ENCODE results near the gene NR3C1.

NR3C1 gene

DNA sequence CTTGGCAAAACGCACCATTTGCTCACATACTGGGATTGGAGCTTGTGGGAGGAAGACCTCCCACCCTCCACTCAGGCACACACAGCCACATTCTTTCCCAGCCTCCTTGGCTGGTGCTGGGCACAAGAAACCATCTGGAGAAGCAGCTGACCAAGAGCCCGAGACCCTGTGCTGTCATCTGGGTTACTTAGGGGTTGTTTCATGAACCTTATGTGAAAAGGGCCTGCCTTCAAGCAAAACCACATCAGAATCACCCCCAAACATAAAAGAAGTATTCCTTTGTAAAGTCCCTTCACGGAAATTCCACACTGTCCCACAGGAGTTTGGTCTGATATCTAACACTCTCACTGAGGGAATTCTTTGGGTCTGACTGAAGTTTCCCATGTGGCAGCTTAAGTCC is 172.1 kb downstream of the NR3C1 start:
- Histone ChIP-seq H3K27me3 (ENCODE audit: insufficient read depth, low read length, poor library complexity, severe bottlenecking) (no peaks in the 10 kb centered on the region), H4K20me1 (ENCODE audit: insufficient read depth, low read length, poor library complexity, severe bottlenecking) (no peaks in the 10 kb centered on the region), H3K79me2 (ENCODE audit: insufficient read depth, low read length) (no peaks in the 10 kb centered on the region), H3K9me2 (replicated peaks; ENCODE audit: low read depth, low read length) (no peaks in the 10 kb centered on the region), H3K9me3 (ENCODE audit: insufficient read depth, low read depth, low read length) (no peaks in the 10 kb centered on the region), H3K36me3 (ENCODE audit: insufficient read depth, low read length) (no peaks in the 10 kb centered on the region), H3F3A (ENCODE audit: low read depth) (no peaks in the 10 kb centered on the region), H3K4me1 (ENCODE audit: insufficient read depth, low read length, poor library complexity, severe bottlenecking) (peaks cover 8% of the 10 kb centered on the region), H2AFZ (ENCODE audit: low read length) (no peak overlapping the region), H3K9ac (ENCODE audit: low read depth, low read length, poor library complexity, severe bottlenecking) (no peak overlapping the region), H3K4me3 (ENCODE audit: low read length, poor library complexity, severe bottlenecking) (no peak overlapping the region), H3K4me2 (ENCODE audit: low read depth, low read length, poor library complexity, severe bottlenecking) (no peak overlapping the region)
- TF ChIP-seq, protein P1, sequence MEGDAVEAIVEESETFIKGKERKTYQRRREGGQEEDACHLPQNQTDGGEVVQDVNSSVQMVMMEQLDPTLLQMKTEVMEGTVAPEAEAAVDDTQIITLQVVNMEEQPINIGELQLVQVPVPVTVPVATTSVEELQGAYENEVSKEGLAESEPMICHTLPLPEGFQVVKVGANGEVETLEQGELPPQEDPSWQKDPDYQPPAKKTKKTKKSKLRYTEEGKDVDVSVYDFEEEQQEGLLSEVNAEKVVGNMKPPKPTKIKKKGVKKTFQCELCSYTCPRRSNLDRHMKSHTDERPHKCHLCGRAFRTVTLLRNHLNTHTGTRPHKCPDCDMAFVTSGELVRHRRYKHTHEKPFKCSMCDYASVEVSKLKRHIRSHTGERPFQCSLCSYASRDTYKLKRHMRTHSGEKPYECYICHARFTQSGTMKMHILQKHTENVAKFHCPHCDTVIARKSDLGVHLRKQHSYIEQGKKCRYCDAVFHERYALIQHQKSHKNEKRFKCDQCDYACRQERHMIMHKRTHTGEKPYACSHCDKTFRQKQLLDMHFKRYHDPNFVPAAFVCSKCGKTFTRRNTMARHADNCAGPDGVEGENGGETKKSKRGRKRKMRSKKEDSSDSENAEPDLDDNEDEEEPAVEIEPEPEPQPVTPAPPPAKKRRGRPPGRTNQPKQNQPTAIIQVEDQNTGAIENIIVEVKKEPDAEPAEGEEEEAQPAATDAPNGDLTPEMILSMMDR (conservative IDR thresholded peaks at IDR 0.05; ENCODE audit: low read length), result no peak
- no peak for TF ChIP-seq EZH2phosphoT487 (IDR thresholded peaks at IDR 0.05; ENCODE audit: borderline replicate concordance)

DNA sequence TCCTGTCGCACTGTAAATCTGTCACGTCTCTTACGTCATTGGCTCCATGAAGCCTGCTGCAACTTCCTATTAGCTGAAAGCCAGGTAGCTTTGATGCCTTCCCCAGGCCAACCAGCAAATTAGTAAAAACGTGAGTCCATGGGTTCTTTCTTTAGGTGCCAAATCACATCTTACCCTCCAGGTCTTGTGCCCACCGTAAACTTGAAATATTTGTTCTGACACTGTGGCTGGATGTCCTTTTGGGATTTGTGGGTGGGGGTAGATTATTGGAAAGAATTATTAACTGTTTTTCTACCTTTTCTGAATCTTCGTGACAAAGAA is 172.8 kb downstream of the NR3C1 start:
- Histone ChIP-seq H3K4me1 (ENCODE audit: insufficient read depth, low read length, poor library complexity, severe bottlenecking) (peaks cover 8% of the 10 kb centered on the region), H4K20me1 (ENCODE audit: insufficient read depth, low read length, poor library complexity, severe bottlenecking) (no peaks in the 10 kb centered on the region), H3F3A (ENCODE audit: low read depth) (no peaks in the 10 kb centered on the region), H3K9me3 (ENCODE audit: insufficient read depth, low read depth, low read length) (no peaks in the 10 kb centered on the region), H3K9ac (ENCODE audit: low read depth, low read length, poor library complexity, severe bottlenecking) (no peak overlapping the region), H2AFZ (ENCODE audit: low read length) (no peak overlapping the region), H3K27me3 (ENCODE audit: insufficient read depth, low read length, poor library complexity, severe bottlenecking) (no peaks in the 10 kb centered on the region), H3K4me2 (ENCODE audit: low read depth, low read length, poor library complexity, severe bottlenecking) (no peak overlapping the region), H3K36me3 (ENCODE audit: insufficient read depth, low read length) (no peaks in the 10 kb centered on the region), H3K4me3 (ENCODE audit: low read length, poor library complexity, severe bottlenecking) (no peak overlapping the region), H3K9me2 (replicated peaks; ENCODE audit: low read depth, low read length) (no peaks in the 10 kb centered on the region), H3K79me2 (ENCODE audit: insufficient read depth, low read length) (no peaks in the 10 kb centered on the region)
- TF ChIP-seq, protein P1 (conservative IDR thresholded peaks at IDR 0.05; ENCODE audit: low read length), result no peak
- no peak for TF ChIP-seq EZH2phosphoT487 (IDR thresholded peaks at IDR 0.05; ENCODE audit: borderline replicate concordance)

- no peak overlapping the region for H3K4me2 ChIP-seq (ENCODE audit: low read depth, low read length, poor library complexity, severe bottlenecking)
- H2AFZ ChIP-seq (ENCODE audit: low read length), result no peak overlapping the region
- no peak overlapping the region for H3K4me3 ChIP-seq (ENCODE audit: low read length, poor library complexity, severe bottlenecking)
- no peaks in the 10 kb centered on the region for H3K27me3 ChIP-seq (ENCODE audit: insufficient read depth, low read length, poor library complexity, severe bottlenecking)
- H3F3A ChIP-seq (ENCODE audit: low read depth), result no peaks in the 10 kb centered on the region
- no peaks in the 10 kb centered on the region for H3K9me3 ChIP-seq (ENCODE audit: insufficient read depth, low read depth, low read length)
- H4K20me1 ChIP-seq (ENCODE audit: insufficient read depth, low read length, poor library complexity, severe bottlenecking), result no peaks in the 10 kb centered on the region
- H3K4me1 ChIP-seq (ENCODE audit: insufficient read depth, low read length, poor library complexity, severe bottlenecking), result peaks cover 8% of the 10 kb centered on the region
- no peak overlapping the region for H3K9ac ChIP-seq (ENCODE audit: low read depth, low read length, poor library complexity, severe bottlenecking)
- no peaks in the 10 kb centered on the region for H3K9me2 ChIP-seq (replicated peaks; ENCODE audit: low read depth, low read length)
- no peaks in the 10 kb centered on the region for H3K36me3 ChIP-seq (ENCODE audit: insufficient read depth, low read length)
- no peak for TF ChIP-seq EZH2phosphoT487 (IDR thresholded peaks at IDR 0.05; ENCODE audit: borderline replicate concordance)
- TF ChIP-seq, protein P1 (conservative IDR thresholded peaks at IDR 0.05; ENCODE audit: low read length), result no peak
- no peaks in the 10 kb centered on the region for H3K79me2 ChIP-seq (ENCODE audit: insufficient read depth, low read length)
Measured at GRCh38 chr5:143229896-143230675, 173.4 kb downstream of the NR3C1 start.

All from Loucy (cell line).